ENCODE results near the gene PRKCE. TPM values are rescaled to one million over a fixed set of nuclear protein-coding genes. Genes with fewer than 3 reads are reported as not detected.
A peak's percentile ranks its signal among the peaks of the same experiment; 100 is the strongest.

PRKCE gene
- total RNA-seq, 1 experiment from 2014 or later: 10.3 TPM

GRCh38 chr2:45921921-45922320, 270.4 kb downstream of the PRKCE start:
- no peak for DNase-seq (ENCODE audit: extremely low read depth, low read depth)

- no peak for DNase-seq (ENCODE audit: extremely low read depth, low read depth)
Measured at GRCh38 chr2:45922577-45922988, 271.1 kb downstream of the PRKCE start.

- no peak for DNase-seq (ENCODE audit: extremely low read depth, low read depth)
Measured at GRCh38 chr2:45923701-45924100, 272.2 kb downstream of the PRKCE start.

GRCh38 chr2:45925026-45925425, 273.6 kb downstream of the PRKCE start:
- no peak for DNase-seq (ENCODE audit: extremely low read depth, low read depth)

GRCh38 chr2:45925636-45926366, 274.3 kb downstream of the PRKCE start:
- DNase-seq (ENCODE audit: extremely low read depth, low read depth): no peak

- DNase-seq (ENCODE audit: extremely low read depth, low read depth): no peak
Measured at GRCh38 chr2:45928946-45929345, 277.5 kb downstream of the PRKCE start.

GRCh38 chr2:45929674-45930395, 278.4 kb downstream of the PRKCE start:
- DNase-seq (ENCODE audit: extremely low read depth, low read depth): no peak

- no peak for DNase-seq (ENCODE audit: extremely low read depth, low read depth)
Measured at GRCh38 chr2:45930396-45930792, 278.9 kb downstream of the PRKCE start.

GRCh38 chr2:45932278-45932975, 281.0 kb downstream of the PRKCE start:
- DNase-seq (ENCODE audit: extremely low read depth, low read depth): no peak

- DNase-seq (ENCODE audit: extremely low read depth, low read depth): peak; percentile 94
Measured at GRCh38 chr2:45935791-45936622, 284.5 kb downstream of the PRKCE start.

GRCh38 chr2:45936623-45936979, 285.1 kb downstream of the PRKCE start:
- DNase-seq (ENCODE audit: extremely low read depth, low read depth): no peak

GRCh38 chr2:45937990-45938389, 286.5 kb downstream of the PRKCE start:
- no peak for DNase-seq (ENCODE audit: extremely low read depth, low read depth)

GRCh38 chr2:45938649-45939511, 287.4 kb downstream of the PRKCE start:
- peak; percentile 93 for DNase-seq (ENCODE audit: extremely low read depth, low read depth)

- DNase-seq (ENCODE audit: extremely low read depth, low read depth): no peak
Measured at GRCh38 chr2:45941531-45942236, 290.2 kb downstream of the PRKCE start.

- no peak for DNase-seq (ENCODE audit: extremely low read depth, low read depth)
Measured at GRCh38 chr2:45942237-45942738, 290.8 kb downstream of the PRKCE start.

GRCh38 chr2:45943219-45944044, 292.0 kb downstream of the PRKCE start:
- DNase-seq (ENCODE audit: extremely low read depth, low read depth): no peak

GRCh38 chr2:45944074-45944473, 292.6 kb downstream of the PRKCE start:
- DNase-seq (ENCODE audit: extremely low read depth, low read depth): no peak

- DNase-seq (ENCODE audit: extremely low read depth, low read depth): no peak
Measured at GRCh38 chr2:45945302-45945717, 293.8 kb downstream of the PRKCE start.

Measured in NCI-H460 (cell line).